Superior temporal gyrus (tissue), 1 donor: Measurements from ENCODE around the gene PRKG1.
"Not testable (repeated sequence)": the region's sequence is repeated elsewhere in the genome, so short reads cannot be mapped to it uniquely, and the experiment has no call there.

Experiments
- DNase-seq: peaks from one replicate; pipeline ENCODE4 v3.0.0-alpha.2; 2016; ENCODE audit errors: extremely low spot score

PRKG1 gene

GRCh38 chr10:51986516-51986915, 912.2 kb downstream of the PRKG1 start:
- no peak for DNase-seq

- DNase-seq, result no peak
These were observed 919.2 kb downstream of the PRKG1 start for GRCh38 chr10:51993475-51993874.

- DNase-seq, result no peak
These were observed 924.8 kb downstream of the PRKG1 start for GRCh38 chr10:51999096-51999495.

GRCh38 chr10:52004342-52004949, 930.2 kb downstream of the PRKG1 start:
- DNase-seq, result peak; percentile 77

GRCh38 chr10:52007091-52007490, 932.8 kb downstream of the PRKG1 start:
- DNase-seq, result no peak

- DNase-seq, result no peak
These were observed 936.8 kb downstream of the PRKG1 start for GRCh38 chr10:52011118-52011517.

GRCh38 chr10:52019077-52019555, 944.8 kb downstream of the PRKG1 start:
- DNase-seq, result no peak

GRCh38 chr10:52019656-52020055, 945.4 kb downstream of the PRKG1 start:
- DNase-seq, result no peak

- DNase-seq, result no peak
These were observed 945.9 kb downstream of the PRKG1 start for GRCh38 chr10:52020173-52020572.

- no peak for DNase-seq
These were observed 946.4 kb downstream of the PRKG1 start for GRCh38 chr10:52020702-52021101.

GRCh38 chr10:52027055-52027705, 952.9 kb downstream of the PRKG1 start:
- no peak for DNase-seq

- no peak for DNase-seq
These were observed 954.2 kb downstream of the PRKG1 start for GRCh38 chr10:52028523-52028858.

- no peak for DNase-seq
These were observed 955.3 kb downstream of the PRKG1 start for GRCh38 chr10:52029628-52030027.

GRCh38 chr10:52030051-52030790, 955.9 kb downstream of the PRKG1 start:
- DNase-seq, result no peak

GRCh38 chr10:52030975-52031374, 956.7 kb downstream of the PRKG1 start:
- DNase-seq, result no peak

GRCh38 chr10:52031771-52032170, 957.5 kb downstream of the PRKG1 start:
- DNase-seq, result no peak

GRCh38 chr10:52032681-52033629, 958.7 kb downstream of the PRKG1 start:
- DNase-seq, result no peak

- DNase-seq, result not testable (repeated sequence)
These were observed 964.9 kb downstream of the PRKG1 start for GRCh38 chr10:52039002-52039793.

GRCh38 chr10:52040486-52040885, 966.2 kb downstream of the PRKG1 start:
- DNase-seq, result no peak

GRCh38 chr10:52043811-52044210, 969.5 kb downstream of the PRKG1 start:
- DNase-seq, result no peak

- DNase-seq, result no peak
These were observed 973.8 kb downstream of the PRKG1 start for GRCh38 chr10:52048051-52048450.
